Stimulated activated CD4-positive, alpha-beta T cell treated with anti-CD3 and anti-CD28 coated beads, Interleukin-4, amount 100 ng/mL, for 4 hours (primary cell): ENCODE data around the gene JMJD8.
A peak's percentile ranks its signal among the peaks of the same experiment; 100 is the strongest.

ENCODE experiments used
- DNase-seq, 2 experiments: peaks; one replicate each; pipeline ENCODE4 v3.0.0-alpha.2; 2020

The JMJD8 gene

GRCh38 chr16:684071-684794 is at the start of gene JMJD8:
TSS of gene JMJD8 (minus strand) at chr16:684334. CDS start at chr16:684319, 15 bp downstream.
- DNase-seq: peak; percentile 96 to 98

- peak in 1 of 2 experiments; percentile 48 for DNase-seq
These were observed 49.5 kb upstream of the JMJD8 start for GRCh38 chr16:733382-734207.

- DNase-seq: no peak
These were observed 48.8 kb upstream of the JMJD8 start for GRCh38 chr16:732936-733335.

GRCh38 chr16:732332-732731 is 48.2 kb upstream of the JMJD8 start:
- DNase-seq: no peak

- no peak for DNase-seq
These were observed 46.8 kb upstream of the JMJD8 start for GRCh38 chr16:730666-731509.

- DNase-seq: no peak
These were observed 45.9 kb upstream of the JMJD8 start for GRCh38 chr16:729768-730665.

GRCh38 chr16:728890-729744 is 45.0 kb upstream of the JMJD8 start:
- no peak for DNase-seq

GRCh38 chr16:728131-728889 is 44.2 kb upstream of the JMJD8 start:
- DNase-seq: peak; percentile 53 to 61

GRCh38 chr16:727291-727977 is 43.3 kb upstream of the JMJD8 start:
- no peak for DNase-seq

GRCh38 chr16:726438-727290 is 42.5 kb upstream of the JMJD8 start, which contains the start of the genes CCDC78 and HAGHL:
TSS of gene CCDC78 (minus strand) at chr16:726443. CDS start at chr16:726367, 76 bp downstream.
TSS of gene HAGHL (plus strand) at chr16:727106. CDS start at chr16:727510, 404 bp downstream.
- peak; percentile 46 to 68 for DNase-seq

GRCh38 chr16:726188-726437 is 42.0 kb upstream of the JMJD8 start:
- DNase-seq: no peak

GRCh38 chr16:725463-726187 is 41.5 kb upstream of the JMJD8 start:
- no peak for DNase-seq

GRCh38 chr16:725041-725376 is 40.9 kb upstream of the JMJD8 start:
- DNase-seq: no peak

GRCh38 chr16:724188-725040 is 40.3 kb upstream of the JMJD8 start:
- no peak for DNase-seq

- no peak for DNase-seq
These were observed 39.6 kb upstream of the JMJD8 start for GRCh38 chr16:723695-724094.

GRCh38 chr16:722835-723633 is 38.9 kb upstream of the JMJD8 start:
- no peak for DNase-seq
